K562 (cell line): ENCODE data around the gene CLIC1. TPM values are rescaled to one million over a fixed set of nuclear protein-coding genes. Genes with fewer than 3 reads are reported as not detected.
A peak's percentile ranks its signal among the peaks of the same experiment; 100 is the strongest.

Experiments used
- ADNP ChIP-seq: fragments of 200-800 bp; sonication (Bioruptor generic); IDR thresholded peaks from 2 replicates; pipeline ENCODE4 v1.6.1; 2016; ENCODE audit warnings: missing genetic modification characterization, missing compliant biosample characterization
- BACH1 ChIP-seq: fragments of 200-800 bp; sonication (Bioruptor generic); IDR thresholded peaks from 2 replicates; pipeline ENCODE4 v1.6.1; 2016; ENCODE audit warnings: missing genetic modification characterization, missing compliant biosample characterization
- CHD1 ChIP-seq: fragments of 200-600 bp; sonication (generic); IDR thresholded peaks from one replicate; pipeline ENCODE4 v1.6.1; 2012; ENCODE audit warnings: mild to moderate bottlenecking, moderate library complexity, low read length, inconsistent platforms
- CREB3 ChIP-seq: fragments of 450-650 bp; conservative IDR thresholded peaks from 2 replicates; pipeline ENCODE4 v1.6.1; 2016; ENCODE audit warnings: missing genetic modification characterization, low read depth, mild to moderate bottlenecking, missing compliant biosample characterization, moderate library complexity
- KDM1A ChIP-seq, 2 experiments: fragments of 450-650 bp; IDR thresholded peaks; 2 replicates each; pipeline ENCODE4 v1.6.1; 2016; ENCODE audit warnings: mild to moderate bottlenecking in 2 of 2
- KDM4B ChIP-seq, 2 experiments: fragments of 450-650 bp in 1 of 2; sonication (generic) in 1 of 2; IDR thresholded peaks; 2 replicates each; pipeline ENCODE4 v1.6.1; 2016 to 2017; ENCODE audit warnings: borderline replicate concordance in 2 of 2, antibody characterized with exemption in 1 of 2, low read depth in 1 of 2, mild to moderate bottlenecking in 1 of 2
- KDM5B ChIP-seq: fragments of 200-600 bp; sonication (generic); IDR thresholded peaks from 2 replicates; pipeline ENCODE4 v1.6.1; 2012; ENCODE audit warnings: low read depth, mild to moderate bottlenecking, moderate library complexity, low read length, control low read depth, inconsistent platforms; ENCODE audit not compliant: insufficient replicate concordance
- NCOA1 ChIP-seq: fragments of 450-650 bp; IDR thresholded peaks from 2 replicates; pipeline ENCODE4 v1.6.1; 2016; ENCODE audit warnings: low read depth
- NEUROD1 ChIP-seq: fragments of 150-350 bp; IDR thresholded peaks from 2 replicates; pipeline ENCODE4 v1.6.1; 2014; ENCODE audit warnings: borderline replicate concordance, low read length, low read depth; ENCODE audit not compliant: partially characterized antibody
- PHF8 ChIP-seq: fragments of 200-600 bp; sonication (generic); IDR thresholded peaks from 2 replicates; pipeline ENCODE4 v1.6.1; 2012; ENCODE audit warnings: mixed run types, mild to moderate bottlenecking, inconsistent platforms, low read length, moderate library complexity, borderline replicate concordance
- PML ChIP-seq: IDR thresholded peaks from 2 replicates; pipeline ENCODE4 v1.6.1; 2012; ENCODE audit warnings: low read length, inconsistent platforms
- POLR2B ChIP-seq: fragments of 450-650 bp; IDR thresholded peaks from 2 replicates; pipeline ENCODE4 v1.6.1; 2018; ENCODE audit warnings: low read depth; ENCODE audit not compliant: partially characterized antibody
- POLR2G ChIP-seq: fragments of 200-400 bp; formaldehyde crosslinking; IDR thresholded peaks from 2 replicates; pipeline ENCODE4 v1.6.1; 2017; ENCODE audit warnings: low read depth, mild to moderate bottlenecking, antibody characterized with exemption, low read length, moderate library complexity
- PPARD ChIP-seq: fragments of 250-450 bp; sonication (Bioruptor Pico); IDR thresholded peaks from 2 replicates; pipeline ENCODE4 v1.8.0; 2022; ENCODE audit warnings: inconsistent platforms, mild to moderate bottlenecking, moderate library complexity
- PTBP1 ChIP-seq: fragments of 200-400 bp; formaldehyde crosslinking; IDR thresholded peaks from 2 replicates; pipeline ENCODE4 v1.6.1; 2017; ENCODE audit warnings: low read depth, low read length
- RBM15 ChIP-seq: fragments of 200-400 bp; formaldehyde crosslinking; IDR thresholded peaks from 2 replicates; pipeline ENCODE4 v1.6.1; 2018; ENCODE audit warnings: mild to moderate bottlenecking, low read length, moderate library complexity; ENCODE audit not compliant: insufficient read depth
- RBM34 ChIP-seq: fragments of 200-400 bp; formaldehyde crosslinking; IDR thresholded peaks from 2 replicates; pipeline ENCODE4 v1.6.1; 2018; ENCODE audit warnings: low read length, borderline replicate concordance; ENCODE audit not compliant: insufficient read depth
- SMAD4 ChIP-seq: fragments of 250-450 bp; sonication (Bioruptor Pico); conservative IDR thresholded peaks from 2 replicates; pipeline ENCODE4 v1.8.0; 2021; ENCODE audit warnings: inconsistent platforms, mild to moderate bottlenecking, moderate library complexity
- SNRNP70 ChIP-seq: fragments of 200-400 bp; formaldehyde crosslinking; optimal IDR thresholded peaks from 2 replicates; pipeline ENCODE3; 2017; ENCODE audit warnings: low read depth, low read length
- TBP ChIP-seq: optimal IDR thresholded peaks from 2 replicates; pipeline ENCODE3; 2011; ENCODE audit warnings: low read depth, low read length, improper control_type of control experiment
- YBX1 ChIP-seq: fragments of 450-650 bp; IDR thresholded peaks from 2 replicates; pipeline ENCODE4 v1.7.1; 2016; ENCODE audit warnings: mild to moderate bottlenecking
- ZBED1 ChIP-seq: IDR thresholded peaks from 2 replicates; pipeline ENCODE4 v1.6.1; 2014
- ZSCAN29 ChIP-seq: fragments of 450-650 bp; IDR thresholded peaks from 2 replicates; pipeline ENCODE4 v1.6.1; 2017
- polyA plus RNA-seq, 8 experiments: library from polyadenylated mRNA; depleted of rRNA in 4 of 8; stranded (reverse) in 5 of 8; unstranded in 3 of 8; fragments of >200 nt; fragmentation: Nextera tagmentation in 2 of 8; fragmentation: Illumina TruSeq in 1 of 8; extraction: Ambion mirVana in 2 of 8; extraction: Trizol in 1 of 8; gene quantifications; 2 replicates each; pipeline versions ENCODE4 v1.2.1 to v1.2.3, GENCODE V29; 2011 to 2014; ENCODE audit warnings: inconsistent platforms in 1 of 8, missing spikeins in 1 of 8
- total RNA-seq, 7 experiments: library from RNA; depleted of rRNA in 6 of 7; stranded (reverse); fragments of >200 nt in 6 of 7; fragmentation: Illumina TruSeq in 2 of 7; extraction: Trizol in 2 of 7; gene quantifications; 2 replicates each; pipeline versions ENCODE4 v1.2.1 to v1.2.3, GENCODE V29; 2011 to 2021; ENCODE audit warnings: low replicate concordance in 1 of 7
- TF ChIP-seq, protein P1 (sequence below): sonication (generic); formaldehyde crosslinking; IDR thresholded peaks from 2 replicates; pipeline ENCODE4 v1.8.0; 2022; ENCODE audit warnings: mild to moderate bottlenecking, low read depth, missing genetic modification reagents
- TF ChIP-seq, protein P2 (sequence below): fragments of 250-450 bp; sonication (Bioruptor Pico); IDR thresholded peaks from 2 replicates; pipeline ENCODE4 v1.8.0; 2021; ENCODE audit warnings: mild to moderate bottlenecking, moderate library complexity

Gene CLIC1
- total and polyA plus RNA-seq, 9 of the 15 experiments (the other 6 are each of a cell fraction or from before 2014, with no cell fraction given), result 1,267 to 2,419 (median 1,808) TPM

DNA sequence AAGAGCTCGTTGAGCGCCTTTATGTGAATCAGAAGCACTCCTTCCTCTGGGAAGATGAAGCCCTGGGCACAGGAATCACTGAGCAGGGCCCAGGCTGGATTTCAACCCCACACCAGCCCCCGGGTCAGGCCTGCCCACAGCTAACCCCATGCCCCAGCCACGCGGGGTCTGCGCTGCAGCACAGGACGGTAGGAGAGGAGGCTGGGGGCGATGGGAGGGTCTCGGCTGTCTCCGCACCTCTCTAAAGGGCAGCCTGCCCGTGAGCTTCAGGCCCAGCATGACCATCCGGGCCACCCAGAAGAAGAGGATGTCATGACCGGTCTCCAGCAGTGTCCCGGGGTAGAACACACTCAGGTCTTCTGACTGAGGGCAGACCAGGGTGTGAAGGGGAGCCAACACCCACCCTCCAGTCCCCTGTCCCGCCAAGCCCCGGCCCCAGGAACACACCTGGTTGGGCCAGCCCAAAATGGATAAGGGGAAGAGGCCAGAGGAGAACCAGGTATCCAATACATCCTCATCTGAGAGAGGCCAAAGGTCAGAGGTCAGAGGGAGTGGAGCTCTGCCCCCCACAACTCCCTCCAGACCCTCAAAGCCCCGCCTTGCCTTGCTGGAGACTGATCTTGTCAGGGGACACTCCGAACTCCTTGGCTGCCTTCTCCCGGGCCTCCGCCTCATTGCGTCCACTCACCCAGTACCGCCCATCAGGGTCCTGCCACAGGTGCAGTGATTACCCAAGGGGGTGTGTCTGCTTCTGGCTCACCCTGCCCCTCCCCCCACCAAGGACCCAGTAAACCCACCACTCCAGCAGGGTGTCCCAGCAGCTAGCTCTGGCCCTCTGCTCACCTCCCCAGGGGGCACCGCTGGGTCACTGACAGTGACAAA lies 45.2 kb upstream of the CLIC1 start (continued):
- TF ChIP-seq RBM15 (no peak), RBM34 (no peak), POLR2G (peak; percentile 69), KDM4B (IDR thresholded peaks at IDR 0.05; ENCODE audit: borderline replicate concordance in 2 of 2, low read depth in 1 of 2) (no peak), NCOA1 (no peak), KDM5B (no peak), PHF8 (no peak), POLR2B (no peak), PPARD (CRISPR knock-in tag) (no peak), PML (0 out of 2 replicates have a peak, but pooled peaks have one; percentile 15), BACH1 (tag) (no peak), TBP (no peak), ZSCAN29 (no peak), YBX1 (no peak), KDM1A (IDR thresholded peaks at IDR 0.05) (peak in 1 of 2 experiments; percentile 34; a peak in 1 of 4 replicates), ADNP (tag) (no peak), PTBP1 (0 out of 2 replicates have a peak, but pooled peaks have one; percentile 26), SNRNP70 (no peak), CHD1 (no peak), ZBED1 (no peak), CREB3 (tag) (no peak), NEUROD1 (no peak), SMAD4 (CRISPR knock-in tag) (no peak)
- TF ChIP-seq, protein P1, sequence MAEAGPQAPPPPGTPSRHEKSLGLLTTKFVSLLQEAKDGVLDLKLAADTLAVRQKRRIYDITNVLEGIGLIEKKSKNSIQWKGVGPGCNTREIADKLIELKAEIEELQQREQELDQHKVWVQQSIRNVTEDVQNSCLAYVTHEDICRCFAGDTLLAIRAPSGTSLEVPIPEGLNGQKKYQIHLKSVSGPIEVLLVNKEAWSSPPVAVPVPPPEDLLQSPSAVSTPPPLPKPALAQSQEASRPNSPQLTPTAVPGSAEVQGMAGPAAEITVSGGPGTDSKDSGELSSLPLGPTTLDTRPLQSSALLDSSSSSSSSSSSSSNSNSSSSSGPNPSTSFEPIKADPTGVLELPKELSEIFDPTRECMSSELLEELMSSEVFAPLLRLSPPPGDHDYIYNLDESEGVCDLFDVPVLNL (CRISPR knock-in tag), result no peak
- TF ChIP-seq, protein P2, sequence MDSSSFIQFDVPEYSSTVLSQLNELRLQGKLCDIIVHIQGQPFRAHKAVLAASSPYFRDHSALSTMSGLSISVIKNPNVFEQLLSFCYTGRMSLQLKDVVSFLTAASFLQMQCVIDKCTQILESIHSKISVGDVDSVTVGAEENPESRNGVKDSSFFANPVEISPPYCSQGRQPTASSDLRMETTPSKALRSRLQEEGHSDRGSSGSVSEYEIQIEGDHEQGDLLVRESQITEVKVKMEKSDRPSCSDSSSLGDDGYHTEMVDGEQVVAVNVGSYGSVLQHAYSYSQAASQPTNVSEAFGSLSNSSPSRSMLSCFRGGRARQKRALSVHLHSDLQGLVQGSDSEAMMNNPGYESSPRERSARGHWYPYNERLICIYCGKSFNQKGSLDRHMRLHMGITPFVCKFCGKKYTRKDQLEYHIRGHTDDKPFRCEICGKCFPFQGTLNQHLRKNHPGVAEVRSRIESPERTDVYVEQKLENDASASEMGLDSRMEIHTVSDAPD, result no peak
